Stimulated activated CD8-positive, alpha-beta memory T cell treated with anti-CD3 and anti-CD28 coated beads, Interleukin-15, amount 100 ng/mL, for 1 hour (primary cell): ENCODE data around the gene AATK.

ENCODE experiments used
- DNase-seq: peaks from one replicate; pipeline ENCODE4 v3.0.0-alpha.2; 2020; ENCODE audit warnings: low read depth

The AATK gene

GRCh38 chr17:81180836-81181810, 15.1 kb upstream of the AATK start:
- DNase-seq = no peak

GRCh38 chr17:81179861-81180260, 13.8 kb upstream of the AATK start:
- DNase-seq = no peak

GRCh38 chr17:81179220-81179619, 13.2 kb upstream of the AATK start:
- DNase-seq = no peak

- no peak for DNase-seq
These were observed 12.4 kb upstream of the AATK start for GRCh38 chr17:81178136-81179091.

- no peak for DNase-seq
These were observed 10.6 kb upstream of the AATK start for GRCh38 chr17:81176666-81177065.

GRCh38 chr17:81173762-81174155, 7.7 kb upstream of the AATK start:
- no peak for DNase-seq

- DNase-seq = no peak
These were observed 7.2 kb upstream of the AATK start for GRCh38 chr17:81173052-81173761.

- no peak for DNase-seq
These were observed 5.9 kb upstream of the AATK start for GRCh38 chr17:81171941-81172340.

- no peak for DNase-seq
These were observed 4.9 kb upstream of the AATK start for GRCh38 chr17:81170727-81171494.

GRCh38 chr17:81169870-81170309, 3.9 kb upstream of the AATK start:
- no peak for DNase-seq

GRCh38 chr17:81167638-81168037, 1.6 kb upstream of the AATK start:
- DNase-seq = no peak

GRCh38 chr17:81167194-81167524, 1.1 kb upstream of the AATK start:
- no peak for DNase-seq

- DNase-seq = no peak
These were observed 582 bp downstream of the AATK start, which contains the start of gene PVALEF for GRCh38 chr17:81165246-81166032. PVALEF (plus strand) TSS chr17:81165507; CDS start chr17:81181227, 15,720 bp downstream.

- no peak for DNase-seq
These were observed 1.4 kb downstream of the AATK start for GRCh38 chr17:81164371-81165245.

- DNase-seq = no peak
These were observed 2.2 kb downstream of the AATK start for GRCh38 chr17:81163703-81164370.

GRCh38 chr17:81163051-81163695, 2.8 kb downstream of the AATK start:
- no peak for DNase-seq

- no peak for DNase-seq
These were observed 3.5 kb downstream of the AATK start for GRCh38 chr17:81162491-81162890.

- DNase-seq = no peak
These were observed 4.0 kb downstream of the AATK start for GRCh38 chr17:81161972-81162371.
